GM10847 (cell line): ENCODE data around the gene TRIM54.

Experiments used
- POLR2A ChIP-seq: IDR thresholded peaks from 2 replicates; pipeline ENCODE4 v1.6.1; 2011; ENCODE audit not compliant: insufficient read length; ENCODE audit errors: extremely low read depth

TRIM54 gene

GRCh38 chr2:27249891-27250651 lies 32.2 kb upstream of the TRIM54 start:
- TF ChIP-seq POLR2A = no peak

GRCh38 chr2:27250652-27251379 lies 31.4 kb upstream of the TRIM54 start:
- TF ChIP-seq POLR2A = no peak

GRCh38 chr2:27251766-27252165 lies 30.5 kb upstream of the TRIM54 start:
- no peak for TF ChIP-seq POLR2A

- TF ChIP-seq POLR2A = no peak
Measured at GRCh38 chr2:27255187-27255586, 27.0 kb upstream of the TRIM54 start.

GRCh38 chr2:27255660-27256059 lies 26.6 kb upstream of the TRIM54 start:
- TF ChIP-seq POLR2A = no peak

GRCh38 chr2:27256855-27257454 lies 25.3 kb upstream of the TRIM54 start:
- TF ChIP-seq POLR2A = no peak

- no peak for TF ChIP-seq POLR2A
Measured at GRCh38 chr2:27258051-27258450, 24.2 kb upstream of the TRIM54 start.

- TF ChIP-seq POLR2A = no peak
Measured at GRCh38 chr2:27261241-27261925, 20.8 kb upstream of the TRIM54 start.

GRCh38 chr2:27261926-27262298 lies 20.3 kb upstream of the TRIM54 start:
- no peak for TF ChIP-seq POLR2A

- TF ChIP-seq POLR2A = no peak
Measured at GRCh38 chr2:27262379-27263286, 19.6 kb upstream of the TRIM54 start, which contains the start of gene SLC30A3. SLC30A3 (minus strand) TSS chr2:27263047; CDS start chr2:27262906, 141 bp downstream.

GRCh38 chr2:27263287-27264252 lies 18.7 kb upstream of the TRIM54 start:
- TF ChIP-seq POLR2A = no peak

GRCh38 chr2:27264253-27264752 lies 17.9 kb upstream of the TRIM54 start:
- TF ChIP-seq POLR2A = no peak

GRCh38 chr2:27264753-27265535 lies 17.3 kb upstream of the TRIM54 start:
- no peak for TF ChIP-seq POLR2A

GRCh38 chr2:27265536-27265870 lies 16.7 kb upstream of the TRIM54 start:
- TF ChIP-seq POLR2A = no peak
